ENCODE results near the gene SKI.

GRCh38 chr1:2314273-2314802, 86.2 kb downstream of the SKI start:
- TF ChIP-seq L3MBTL2 (conservative IDR thresholded peaks at IDR 0.05) (no peak), LEF1 (IDR thresholded peaks at IDR 0.05; ENCODE audit: borderline replicate concordance) (no peak), TARDBP (IDR thresholded peaks at IDR 0.05) (no peak), HDGF (IDR thresholded peaks at IDR 0.05; ENCODE audit: borderline replicate concordance) (no peak), ELF4 (IDR thresholded peaks at IDR 0.05) (no peak), SP1 (IDR thresholded peaks at IDR 0.05) (no peak), SUZ12 (IDR thresholded peaks at IDR 0.05) (no peak), FOXM1 (IDR thresholded peaks at IDR 0.05; ENCODE audit: borderline replicate concordance) (no peak), ARNT (IDR thresholded peaks at IDR 0.05) (no peak), NFRKB (IDR thresholded peaks at IDR 0.05) (no peak), BHLHE40 (IDR thresholded peaks at IDR 0.05; ENCODE audit: borderline replicate concordance) (no peak), FOXK2 (IDR thresholded peaks at IDR 0.05) (no peak), FOXA1 (IDR thresholded peaks at IDR 0.05) (no peak)
- TF ChIP-seq, protein P1, sequence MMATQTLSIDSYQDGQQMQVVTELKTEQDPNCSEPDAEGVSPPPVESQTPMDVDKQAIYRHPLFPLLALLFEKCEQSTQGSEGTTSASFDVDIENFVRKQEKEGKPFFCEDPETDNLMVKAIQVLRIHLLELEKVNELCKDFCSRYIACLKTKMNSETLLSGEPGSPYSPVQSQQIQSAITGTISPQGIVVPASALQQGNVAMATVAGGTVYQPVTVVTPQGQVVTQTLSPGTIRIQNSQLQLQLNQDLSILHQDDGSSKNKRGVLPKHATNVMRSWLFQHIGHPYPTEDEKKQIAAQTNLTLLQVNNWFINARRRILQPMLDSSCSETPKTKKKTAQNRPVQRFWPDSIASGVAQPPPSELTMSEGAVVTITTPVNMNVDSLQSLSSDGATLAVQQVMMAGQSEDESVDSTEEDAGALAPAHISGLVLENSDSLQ (IDR thresholded peaks at IDR 0.05) = no peak
